GM12864 (cell line): ENCODE results near the gene SLC6A4.
"Not testable (repeated sequence)": the region's sequence is repeated elsewhere in the genome, so short reads cannot be mapped to it uniquely, and the experiment has no call there.

Experiments used
- DNase-seq: peaks from one replicate; pipeline ENCODE4 v3.0.0-alpha.2; 2011; ENCODE audit warnings: low read depth
- H3K4me3 ChIP-seq: 2 replicates; pipeline ENCODE4 v1.5.1; 2011; ENCODE audit warnings: mild to moderate bottlenecking, low read depth, low read length, control low read depth
- CTCF ChIP-seq: IDR thresholded peaks from 2 replicates; pipeline ENCODE4 v1.5.1; 2011; ENCODE audit warnings: low read depth, mild to moderate bottlenecking, moderate library complexity, low read length, control low read depth, inconsistent platforms; ENCODE audit errors: missing control alignments

SLC6A4 gene

GRCh38 chr17:30153463-30153862 is 82.0 kb downstream of the SLC6A4 start:
- DNase-seq, result no peak
- no peak for TF ChIP-seq CTCF
- no peak overlapping the region for H3K4me3 ChIP-seq

- no peak for DNase-seq
- no peak overlapping the region for H3K4me3 ChIP-seq
- no peak for TF ChIP-seq CTCF
Observed at GRCh38 chr17:30151471-30151870, 84.0 kb downstream of the SLC6A4 start.

GRCh38 chr17:30148376-30148775 is 87.1 kb downstream of the SLC6A4 start:
- no peak for DNase-seq
- no peak overlapping the region for H3K4me3 ChIP-seq
- no peak for TF ChIP-seq CTCF

- DNase-seq, H3K4me3 ChIP-seq: not testable (repeated sequence)
Observed at GRCh38 chr17:30147860-30148259, 87.6 kb downstream of the SLC6A4 start.
